Transverse colon (tissue), 4 donors: ENCODE data around the gene TMEM212.

Experiments used
- EP300 ChIP-seq: sonication (generic); formaldehyde crosslinking; IDR thresholded peaks from one replicate; pipeline ENCODE4 v1.6.1; 2017; ENCODE audit warnings: antibody characterized with exemption, low read depth
- POLR2A ChIP-seq: fragments of 450-650 bp; IDR thresholded peaks from one replicate; pipeline ENCODE4 v1.6.1; 2016; ENCODE audit warnings: antibody characterized with exemption, mild to moderate bottlenecking, moderate library complexity
- POLR2AphosphoS5 ChIP-seq, 3 donors: sonication (generic); formaldehyde crosslinking; IDR thresholded peaks; one replicate each; pipeline ENCODE4 v1.6.1; 2016; ENCODE audit warnings: antibody characterized with exemption in 3 of 3
- TF ChIP-seq, protein P1 (sequence below), 5 experiments: fragments of 200-600 bp in 3 of 5; fragments of 450-650 bp in 2 of 5; sonication (generic) in 3 of 5; IDR thresholded peaks; 1 replicate in 2 of 5; 2 replicates in 3 of 5; pipeline ENCODE4 v1.5.1; 2016 to 2017; ENCODE audit warnings: antibody characterized with exemption in 5 of 5, inconsistent platforms in 3 of 5, mild to moderate bottlenecking in 2 of 5, moderate library complexity in 1 of 5

DNA sequence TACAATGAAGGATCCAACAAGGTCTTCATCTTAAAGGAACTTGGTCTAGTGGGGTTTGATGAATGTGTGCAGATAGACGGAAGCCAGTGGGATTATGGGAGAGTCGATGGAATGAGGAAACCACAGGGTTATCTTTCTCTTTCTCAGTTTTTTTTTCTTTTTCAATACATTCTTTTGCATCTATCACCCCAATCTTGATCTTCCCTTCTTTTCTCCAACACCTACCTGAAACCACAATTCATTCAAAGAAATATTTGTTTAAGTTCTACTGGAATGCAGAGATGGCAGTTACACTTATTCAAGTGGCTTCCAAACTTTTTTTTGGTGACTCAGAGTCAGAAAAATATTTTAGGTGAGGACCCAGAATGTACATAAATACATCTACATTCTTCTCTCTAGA, 1.7 kb downstream of the TMEM212 start:
- TF ChIP-seq, protein P1, sequence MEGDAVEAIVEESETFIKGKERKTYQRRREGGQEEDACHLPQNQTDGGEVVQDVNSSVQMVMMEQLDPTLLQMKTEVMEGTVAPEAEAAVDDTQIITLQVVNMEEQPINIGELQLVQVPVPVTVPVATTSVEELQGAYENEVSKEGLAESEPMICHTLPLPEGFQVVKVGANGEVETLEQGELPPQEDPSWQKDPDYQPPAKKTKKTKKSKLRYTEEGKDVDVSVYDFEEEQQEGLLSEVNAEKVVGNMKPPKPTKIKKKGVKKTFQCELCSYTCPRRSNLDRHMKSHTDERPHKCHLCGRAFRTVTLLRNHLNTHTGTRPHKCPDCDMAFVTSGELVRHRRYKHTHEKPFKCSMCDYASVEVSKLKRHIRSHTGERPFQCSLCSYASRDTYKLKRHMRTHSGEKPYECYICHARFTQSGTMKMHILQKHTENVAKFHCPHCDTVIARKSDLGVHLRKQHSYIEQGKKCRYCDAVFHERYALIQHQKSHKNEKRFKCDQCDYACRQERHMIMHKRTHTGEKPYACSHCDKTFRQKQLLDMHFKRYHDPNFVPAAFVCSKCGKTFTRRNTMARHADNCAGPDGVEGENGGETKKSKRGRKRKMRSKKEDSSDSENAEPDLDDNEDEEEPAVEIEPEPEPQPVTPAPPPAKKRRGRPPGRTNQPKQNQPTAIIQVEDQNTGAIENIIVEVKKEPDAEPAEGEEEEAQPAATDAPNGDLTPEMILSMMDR (IDR thresholded peaks at IDR 0.05): no peak
- TF ChIP-seq POLR2AphosphoS5 (IDR thresholded peaks at IDR 0.05) (no peak), EP300 (no peak), POLR2A (no peak)
